Mesenchymal stem cell (in vitro differentiated cells and primary cell): ENCODE results near the gene MDM2.

Source experiments
- DNase-seq: peaks from one replicate; pipeline ENCODE4 v3.0.0-alpha.2; 2013
- H2AFZ ChIP-seq: one replicate; pipeline ENCODE4 v1.6.1; 2013; ENCODE audit warnings: low read depth, mild to moderate bottlenecking, control low read depth, inconsistent platforms, low read length, moderate library complexity
- H2AK5ac ChIP-seq: 2 replicates; pipeline ENCODE4 v1.6.1; 2013; ENCODE audit warnings: low read length, moderate library complexity, mild to moderate bottlenecking, inconsistent platforms; ENCODE audit not compliant: severe bottlenecking
- H2BK120ac ChIP-seq: one replicate; pipeline ENCODE4 v1.6.1; 2013; ENCODE audit warnings: low read depth, mild to moderate bottlenecking, inconsistent platforms, low read length, moderate library complexity
- H2BK12ac ChIP-seq, 2 experiments: one replicate each; pipeline ENCODE4 v1.6.1; 2013; ENCODE audit warnings: inconsistent platforms in 2 of 2, low read length in 2 of 2, mild to moderate bottlenecking in 2 of 2, moderate library complexity in 2 of 2, control low read depth in 1 of 2
- H2BK15ac ChIP-seq: one replicate; pipeline ENCODE4 v1.6.1; 2013; ENCODE audit warnings: mild to moderate bottlenecking, low read depth, inconsistent platforms; ENCODE audit not compliant: poor library complexity, severe bottlenecking
- H2BK5ac ChIP-seq: 2 replicates; pipeline ENCODE4 v1.6.1; 2013; ENCODE audit warnings: low read depth, mild to moderate bottlenecking, low read length, control low read depth, inconsistent platforms; ENCODE audit not compliant: poor library complexity, severe bottlenecking
- H3K14ac ChIP-seq, 2 experiments: one replicate each; pipeline ENCODE4 v1.6.1; 2013; ENCODE audit warnings: inconsistent platforms in 2 of 2, low read length in 2 of 2, control low read depth in 1 of 2, mild to moderate bottlenecking in 1 of 2, moderate library complexity in 1 of 2
- H3K18ac ChIP-seq, 2 experiments: one replicate each; pipeline ENCODE4 v1.6.1; 2013; ENCODE audit warnings: inconsistent platforms in 2 of 2, low read length in 2 of 2, control low read depth in 1 of 2, low read depth in 1 of 2, mild to moderate bottlenecking in 1 of 2
- H3K23ac ChIP-seq, 2 experiments: one replicate each; pipeline ENCODE4 v1.6.1; 2013; ENCODE audit warnings: inconsistent platforms in 2 of 2, low read length in 2 of 2, mild to moderate bottlenecking in 2 of 2, moderate library complexity in 2 of 2, control low read depth in 1 of 2
- H3K27ac ChIP-seq: 2 replicates; pipeline ENCODE4 v1.5.1; 2013; ENCODE audit warnings: mild to moderate bottlenecking, moderate library complexity, low read length, control low read depth, inconsistent platforms; ENCODE audit not compliant: poor library complexity, severe bottlenecking
- H3K27me3 ChIP-seq, 2 experiments: 2 replicates each; pipeline versions ENCODE4 v1.6.1 to v1.7.0; 2013; ENCODE audit warnings: low read length in 2 of 2, mild to moderate bottlenecking in 2 of 2, moderate library complexity in 2 of 2, control low read depth in 1 of 2, inconsistent platforms in 1 of 2; ENCODE audit not compliant: control insufficient read depth in 1 of 2, insufficient read depth in 1 of 2
- H3K36me3 ChIP-seq, 2 experiments: 2 replicates each; pipeline versions ENCODE4 v1.6.1 to v1.7.0; 2013; ENCODE audit warnings: low read length in 2 of 2, control low read depth in 1 of 2, inconsistent platforms in 1 of 2, low read depth in 1 of 2, mild to moderate bottlenecking in 1 of 2; ENCODE audit not compliant: insufficient read depth in 2 of 2, control insufficient read depth in 1 of 2
- H3K4ac ChIP-seq, 2 experiments: one replicate each; pipeline ENCODE4 v1.6.1; 2013; ENCODE audit warnings: inconsistent platforms in 2 of 2, low read length in 2 of 2, mild to moderate bottlenecking in 2 of 2, moderate library complexity in 2 of 2, control low read depth in 1 of 2, low read depth in 1 of 2
- H3K4me1 ChIP-seq: 2 replicates; pipeline ENCODE4 v1.6.1; 2013; ENCODE audit warnings: low read depth, low read length, control low read depth; ENCODE audit not compliant: control insufficient read depth, insufficient read depth
- H3K4me2 ChIP-seq: 2 replicates; pipeline ENCODE4 v1.6.1; 2013; ENCODE audit warnings: low read length, mild to moderate bottlenecking, inconsistent platforms; ENCODE audit not compliant: poor library complexity, severe bottlenecking
- H3K4me3 ChIP-seq, 2 experiments: 2 replicates each; pipeline versions ENCODE4 v1.5.1 to v1.7.0; 2013; ENCODE audit warnings: low read length in 2 of 2, mild to moderate bottlenecking in 2 of 2, control low read depth in 1 of 2, low read depth in 1 of 2; ENCODE audit not compliant: insufficient read depth in 1 of 2
- H3K79me1 ChIP-seq: replicated peaks from 2 replicates; pipeline ENCODE4 v1.6.1; 2013; ENCODE audit warnings: mild to moderate bottlenecking, control low read depth, low read length, inconsistent platforms; ENCODE audit not compliant: poor library complexity, severe bottlenecking
- H3K9ac ChIP-seq: 2 replicates; pipeline ENCODE4 v1.7.0; 2013; ENCODE audit warnings: mild to moderate bottlenecking, low read length, moderate library complexity
- H3K9me3 ChIP-seq: 2 replicates; pipeline ENCODE4 v1.7.0; 2013; ENCODE audit warnings: mild to moderate bottlenecking, low read length; ENCODE audit not compliant: control insufficient read depth
- H4K8ac ChIP-seq: one replicate; pipeline ENCODE4 v1.6.1; 2013; ENCODE audit warnings: inconsistent platforms, mild to moderate bottlenecking, low read length, moderate library complexity
- H4K91ac ChIP-seq: one replicate; pipeline ENCODE4 v1.6.1; 2013; ENCODE audit warnings: mild to moderate bottlenecking, low read length, inconsistent platforms
- WGBS: methylation state at CpG from one replicate; pipeline ENCODE4 v1.1.7; 2013; ENCODE audit warnings: mixed read lengths; 5-methylcytosine and 5-hydroxymethylcytosine counted together

MDM2 gene

DNA sequence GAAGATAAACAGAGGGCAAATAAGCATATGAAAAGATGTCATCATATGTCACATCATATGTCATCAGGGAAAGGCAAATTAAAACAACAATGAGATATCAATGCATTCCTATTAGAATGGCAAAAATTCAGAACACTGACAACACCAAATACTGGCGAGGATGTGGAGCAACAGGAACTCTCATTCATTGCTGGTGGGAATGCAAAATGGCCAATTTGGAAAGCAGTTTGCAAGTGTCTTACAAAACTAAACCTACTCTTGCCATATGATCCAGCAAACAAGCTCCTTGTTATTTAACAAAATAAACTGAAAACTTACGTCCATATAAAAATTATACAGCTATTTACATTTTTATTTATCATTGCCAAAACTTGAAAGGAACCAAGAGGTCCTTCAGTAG lies 92.3 kb downstream of the MDM2 start:
- no peak overlapping the region for H3K4ac ChIP-seq
- H2BK15ac ChIP-seq = no peak overlapping the region
- no peak for DNase-seq
- no peaks in the 10 kb centered on the region for H3K9me3 ChIP-seq
- no peak overlapping the region for H2BK12ac ChIP-seq
- no peak overlapping the region for H2BK120ac ChIP-seq
- no peak overlapping the region for H2AFZ ChIP-seq
- H3K14ac ChIP-seq = no peak overlapping the region
- no peak overlapping the region for H4K91ac ChIP-seq
- H4K8ac ChIP-seq = no peak overlapping the region
- H2BK5ac ChIP-seq = no peak overlapping the region
- no peak overlapping the region for H3K4me2 ChIP-seq
- no peak overlapping the region for H3K18ac ChIP-seq
- H3K9ac ChIP-seq = no peak overlapping the region
- no peaks in the 10 kb centered on the region for H3K79me1 ChIP-seq
- WGBS = 79% methylated on average over 2 of the region's 2 CpGs
- no peaks in the 10 kb centered on the region for H3K36me3 ChIP-seq
- peaks cover 5% of the 10 kb centered on the region for H3K4me1 ChIP-seq
- no peak overlapping the region for H3K23ac ChIP-seq
- no peak overlapping the region for H3K4me3 ChIP-seq
- H3K27me3 ChIP-seq = no peaks in the 10 kb centered on the region
- no peak overlapping the region for H2AK5ac ChIP-seq
- no peak overlapping the region for H3K27ac ChIP-seq
